Measurements from ENCODE around the gene TPD52L2.

DNA sequence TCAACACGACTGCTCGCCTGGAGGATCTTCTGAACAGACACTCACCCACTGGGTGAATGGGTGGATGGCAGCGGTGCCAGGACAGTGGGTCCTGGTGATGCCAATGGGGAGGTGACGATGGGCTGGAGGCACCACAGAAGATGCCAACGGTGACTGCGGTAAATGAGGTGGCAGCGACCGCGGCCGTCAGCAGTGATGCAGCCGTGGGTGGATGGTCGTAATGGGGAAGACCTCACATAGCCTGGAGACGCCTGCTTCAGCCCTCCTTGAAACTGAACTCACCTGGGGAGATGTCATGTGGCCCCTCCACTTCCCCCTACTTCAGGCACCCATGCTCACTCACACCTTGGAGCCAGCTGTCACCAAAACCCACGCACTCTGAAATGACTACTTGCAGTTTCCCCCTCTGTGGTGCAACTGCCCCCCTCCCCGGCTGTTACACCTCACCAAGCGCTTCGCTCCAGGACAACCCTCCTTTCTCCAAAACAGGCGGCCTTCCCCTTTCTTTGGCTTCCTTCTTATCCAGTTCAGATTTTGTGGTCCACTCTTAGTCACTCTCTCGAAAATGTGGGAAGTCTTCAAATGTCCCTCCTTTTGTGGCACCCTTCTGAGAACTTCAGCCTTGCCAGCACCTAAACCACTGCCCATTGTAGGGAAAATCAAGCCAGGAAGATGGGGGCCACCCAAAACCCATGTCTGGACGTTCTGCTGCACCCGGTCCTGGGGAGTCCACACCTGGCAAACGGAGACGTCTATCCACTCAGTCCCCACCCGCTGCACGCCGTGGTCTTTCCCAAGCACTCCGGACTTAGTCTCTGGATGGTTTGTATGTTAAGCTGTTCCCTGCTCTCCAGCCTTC lies 14.2 kb upstream of the TPD52L2 start:
- TF ChIP-seq TCF4 (CRISPR knock-in tag; IDR thresholded peaks at IDR 0.05; ENCODE audit: borderline replicate concordance) (no peak), TSHZ2 (CRISPR knock-in tag; IDR thresholded peaks at IDR 0.05) (no peak), ZFP30 (CRISPR knock-in tag; IDR thresholded peaks at IDR 0.05) (no peak), PATZ1 (CRISPR knock-in tag; IDR thresholded peaks at IDR 0.05; ENCODE audit: borderline replicate concordance) (no peak), ZNF8 (CRISPR knock-in tag; IDR thresholded peaks at IDR 0.05) (no peak), ZC3H10 (CRISPR knock-in tag; IDR thresholded peaks at IDR 0.05) (no peak), ZNF565 (CRISPR knock-in tag; conservative IDR thresholded peaks at IDR 0.05; ENCODE audit: low read depth) (no peak), ESRRG (CRISPR knock-in tag; IDR thresholded peaks at IDR 0.05) (no peak), SNAI2 (CRISPR knock-in tag; IDR thresholded peaks at IDR 0.05) (no peak), OSR1 (CRISPR knock-in tag; IDR thresholded peaks at IDR 0.05) (no peak)
- TF ChIP-seq, protein P1, sequence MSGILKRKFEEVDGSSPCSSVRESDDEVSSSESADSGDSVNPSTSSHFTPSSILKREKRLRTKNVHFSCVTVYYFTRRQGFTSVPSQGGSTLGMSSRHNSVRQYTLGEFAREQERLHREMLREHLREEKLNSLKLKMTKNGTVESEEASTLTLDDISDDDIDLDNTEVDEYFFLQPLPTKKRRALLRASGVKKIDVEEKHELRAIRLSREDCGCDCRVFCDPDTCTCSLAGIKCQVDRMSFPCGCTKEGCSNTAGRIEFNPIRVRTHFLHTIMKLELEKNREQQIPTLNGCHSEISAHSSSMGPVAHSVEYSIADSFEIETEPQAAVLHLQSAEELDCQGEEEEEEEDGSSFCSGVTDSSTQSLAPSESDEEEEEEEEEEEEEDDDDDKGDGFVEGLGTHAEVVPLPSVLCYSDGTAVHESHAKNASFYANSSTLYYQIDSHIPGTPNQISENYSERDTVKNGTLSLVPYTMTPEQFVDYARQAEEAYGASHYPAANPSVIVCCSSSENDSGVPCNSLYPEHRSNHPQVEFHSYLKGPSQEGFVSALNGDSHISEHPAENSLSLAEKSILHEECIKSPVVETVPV (CRISPR knock-in tag; IDR thresholded peaks at IDR 0.05): no peak

All from SK-N-SH treated with all-trans-retinoic acid at 6 μM for 48 hours (cell line).